Rectal smooth muscle tissue (tissue), 1 donor: Measurements from ENCODE around the gene OSBP2.
"Not testable (repeated sequence)": the region's sequence is repeated elsewhere in the genome, so short reads cannot be mapped to it uniquely, and the experiment has no call there.

Experiments
- H3K27ac ChIP-seq: one replicate; pipeline ENCODE4 v1.7.0; 2013; ENCODE audit warnings: low read depth, low read length, inconsistent platforms
- H3K27me3 ChIP-seq: one replicate; pipeline ENCODE4 v1.7.0; 2013; ENCODE audit warnings: low read length; ENCODE audit not compliant: control insufficient read depth, insufficient read depth
- H3K36me3 ChIP-seq: one replicate; pipeline ENCODE4 v1.7.0; 2013; ENCODE audit warnings: low read length; ENCODE audit not compliant: control insufficient read depth, insufficient read depth
- H3K4me1 ChIP-seq: one replicate; pipeline ENCODE4 v1.7.0; 2013; ENCODE audit warnings: low read length; ENCODE audit not compliant: control insufficient read depth, insufficient read depth
- H3K4me3 ChIP-seq: one replicate; pipeline ENCODE4 v1.7.0; 2013; ENCODE audit warnings: low read length
- H3K9ac ChIP-seq: one replicate; pipeline ENCODE4 v1.7.0; 2013; ENCODE audit warnings: low read length

OSBP2 gene

GRCh38 chr22:30753701-30754100 is 59.0 kb downstream of the OSBP2 start:
- Histone ChIP-seq H3K4me1 (no peaks in the 10 kb centered on the region), H3K36me3 (no peaks in the 10 kb centered on the region), H3K9ac (no peak overlapping the region), H3K27ac (no peak overlapping the region), H3K4me3 (no peak overlapping the region), H3K27me3 (no peaks in the 10 kb centered on the region)

DNA sequence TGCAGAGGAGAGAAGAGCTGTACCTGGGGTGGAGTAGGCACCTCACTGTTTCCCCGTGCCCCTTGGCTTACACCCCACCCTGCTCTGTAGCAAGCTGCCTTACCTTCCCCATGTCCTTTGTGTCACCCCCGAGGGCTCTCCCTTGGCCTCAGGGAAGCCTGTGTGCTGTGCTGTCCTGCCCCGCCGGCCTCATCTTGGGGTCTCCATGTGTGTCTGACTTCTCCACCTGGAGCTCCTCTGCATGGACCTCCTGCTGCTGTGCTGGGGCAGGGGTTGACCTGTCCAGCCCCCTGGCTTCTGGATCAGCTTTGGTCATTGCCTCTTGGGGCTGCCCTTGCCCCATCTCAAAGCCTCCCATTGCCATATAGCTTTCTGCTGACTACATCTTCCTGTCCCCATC is 59.8 kb downstream of the OSBP2 start:
- no peak overlapping the region for H3K4me3 ChIP-seq
- no peaks in the 10 kb centered on the region for H3K27me3 ChIP-seq
- no peaks in the 10 kb centered on the region for H3K36me3 ChIP-seq
- no peak overlapping the region for H3K27ac ChIP-seq
- no peak overlapping the region for H3K9ac ChIP-seq
- no peaks in the 10 kb centered on the region for H3K4me1 ChIP-seq

DNA sequence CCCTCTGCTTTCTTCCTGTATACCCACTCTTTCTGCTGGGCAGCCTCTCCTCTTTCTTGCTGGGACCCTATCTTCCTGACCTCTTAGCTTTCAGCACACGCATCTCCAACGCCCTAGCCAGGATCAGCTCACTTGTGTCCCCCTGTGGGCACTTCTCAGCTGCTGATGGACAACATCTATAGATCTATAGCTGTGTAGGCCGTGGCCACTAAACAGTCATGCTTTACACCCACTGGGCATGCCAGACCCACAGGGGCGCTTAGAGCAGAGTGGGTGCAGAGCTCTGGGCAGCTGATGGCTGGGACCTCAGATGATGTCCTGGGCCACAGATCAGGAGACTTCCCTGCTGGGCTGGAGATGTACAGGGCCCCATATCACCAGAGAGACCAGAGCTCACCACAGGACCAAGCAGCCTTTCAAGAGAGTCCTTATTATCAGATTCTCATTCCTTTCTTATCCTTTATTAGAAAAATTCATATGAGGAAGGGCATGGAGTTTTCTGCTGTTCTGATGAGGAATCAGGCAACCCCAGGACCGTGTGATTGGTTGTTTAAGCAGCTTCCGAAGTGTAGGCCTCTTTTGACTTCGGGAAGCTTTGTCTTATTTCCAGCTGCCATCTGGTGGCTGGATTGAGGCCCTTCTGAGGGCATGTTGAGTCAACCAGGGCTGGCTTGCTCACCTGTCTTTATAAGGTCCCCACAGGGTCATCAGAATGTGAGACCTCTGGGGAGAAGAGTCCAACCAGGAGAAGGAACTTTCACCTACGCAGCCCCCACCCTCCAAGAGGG is 60.5 kb downstream of the OSBP2 start:
- Histone ChIP-seq H3K27ac (no peak overlapping the region), H3K36me3 (no peaks in the 10 kb centered on the region), H3K9ac (no peak overlapping the region), H3K27me3 (no peaks in the 10 kb centered on the region), H3K4me3 (no peak overlapping the region), H3K4me1 (no peaks in the 10 kb centered on the region)

GRCh38 chr22:30755759-30756124 is 61.1 kb downstream of the OSBP2 start:
- Histone ChIP-seq H3K36me3 (no peaks in the 10 kb centered on the region), H3K9ac (no peak overlapping the region), H3K27ac (no peak overlapping the region)

GRCh38 chr22:30763815-30764673 is 69.4 kb downstream of the OSBP2 start:
- Histone ChIP-seq H3K27ac (no peak overlapping the region), H3K27me3 (no peaks in the 10 kb centered on the region), H3K4me1 (no peaks in the 10 kb centered on the region), H3K4me3 (no peak overlapping the region), H3K36me3 (no peaks in the 10 kb centered on the region), H3K9ac (no peak overlapping the region)

More at GRCh38 chr22:30755759-30756124, 61.1 kb downstream of the OSBP2 start:
- H3K4me3 ChIP-seq = no peak overlapping the region
- no peaks in the 10 kb centered on the region for H3K4me1 ChIP-seq
- no peaks in the 10 kb centered on the region for H3K27me3 ChIP-seq

- no peaks in the 10 kb centered on the region for H3K4me1 ChIP-seq
- H3K27ac ChIP-seq = no peak overlapping the region
- H3K36me3 ChIP-seq = no peaks in the 10 kb centered on the region
- H3K9ac ChIP-seq = no peak overlapping the region
- no peaks in the 10 kb centered on the region for H3K27me3 ChIP-seq
- no peak overlapping the region for H3K4me3 ChIP-seq
These were observed 73.0 kb downstream of the OSBP2 start for GRCh38 chr22:30767661-30768060.

DNA sequence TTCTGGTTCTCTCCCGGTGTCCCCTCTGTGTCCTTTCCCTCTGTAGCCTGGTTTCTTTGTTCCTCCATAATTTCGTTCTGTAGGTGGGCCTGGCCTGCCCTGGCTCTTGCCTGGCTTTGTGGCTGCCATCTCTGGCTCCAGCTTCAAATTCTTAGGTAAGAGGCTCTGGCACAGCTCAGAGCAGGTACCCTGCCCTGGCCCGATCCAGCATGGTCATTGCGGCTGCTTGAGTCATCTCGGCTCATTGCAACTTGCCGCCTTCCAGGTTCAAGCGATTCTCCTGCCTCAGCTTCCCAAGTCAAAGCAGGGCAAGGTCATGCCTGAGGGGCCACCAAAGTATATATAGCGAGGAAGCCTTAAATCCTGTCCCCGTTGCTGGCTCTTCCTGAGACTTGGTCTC is 76.0 kb downstream of the OSBP2 start:
- H3K36me3 ChIP-seq = no peaks in the 10 kb centered on the region
- H3K4me1 ChIP-seq = no peaks in the 10 kb centered on the region
- H3K27me3 ChIP-seq = no peaks in the 10 kb centered on the region

GRCh38 chr22:30773919-30774318 is 79.2 kb downstream of the OSBP2 start:
- Histone ChIP-seq H3K4me3 (no peak overlapping the region), H3K9ac (no peak overlapping the region), H3K4me1 (no peaks in the 10 kb centered on the region), H3K27ac (no peak overlapping the region), H3K27me3 (no peaks in the 10 kb centered on the region), H3K36me3 (no peaks in the 10 kb centered on the region)

More for the DNA sequence above, 76.0 kb downstream of the OSBP2 start:
- Histone ChIP-seq H3K4me3 (no peak overlapping the region), H3K9ac (no peak overlapping the region), H3K27ac (no peak overlapping the region)

GRCh38 chr22:30774566-30774965 is 79.9 kb downstream of the OSBP2 start:
- Histone ChIP-seq H3K4me1 (no peaks in the 10 kb centered on the region), H3K27ac (no peak overlapping the region), H3K36me3 (no peaks in the 10 kb centered on the region), H3K27me3 (no peaks in the 10 kb centered on the region), H3K4me3 (no peak overlapping the region), H3K9ac (no peak overlapping the region)

DNA sequence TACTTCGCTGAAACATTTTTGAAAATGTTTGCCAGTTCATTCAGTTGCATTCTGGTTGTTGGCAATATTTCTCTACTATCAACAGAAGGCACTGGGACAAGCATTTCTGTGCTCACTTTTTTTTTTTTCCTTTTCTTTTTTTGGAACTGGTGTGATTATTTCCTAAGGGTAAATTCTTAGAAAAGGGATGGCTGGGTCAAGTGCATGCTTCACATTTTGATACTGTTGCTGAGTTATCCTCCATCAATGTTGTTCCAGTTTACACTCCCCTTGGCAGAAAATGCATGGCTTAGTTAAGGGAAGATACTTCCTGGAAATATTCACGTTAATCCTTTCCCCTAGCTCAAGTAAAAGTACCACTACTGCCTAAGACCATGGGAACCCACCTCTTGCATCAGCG is 81.8 kb downstream of the OSBP2 start:
- Histone ChIP-seq H3K4me1 (no peaks in the 10 kb centered on the region), H3K9ac (no peak overlapping the region), H3K4me3 (no peak overlapping the region), H3K27ac (no peak overlapping the region), H3K36me3 (no peaks in the 10 kb centered on the region), H3K27me3 (no peaks in the 10 kb centered on the region)

DNA sequence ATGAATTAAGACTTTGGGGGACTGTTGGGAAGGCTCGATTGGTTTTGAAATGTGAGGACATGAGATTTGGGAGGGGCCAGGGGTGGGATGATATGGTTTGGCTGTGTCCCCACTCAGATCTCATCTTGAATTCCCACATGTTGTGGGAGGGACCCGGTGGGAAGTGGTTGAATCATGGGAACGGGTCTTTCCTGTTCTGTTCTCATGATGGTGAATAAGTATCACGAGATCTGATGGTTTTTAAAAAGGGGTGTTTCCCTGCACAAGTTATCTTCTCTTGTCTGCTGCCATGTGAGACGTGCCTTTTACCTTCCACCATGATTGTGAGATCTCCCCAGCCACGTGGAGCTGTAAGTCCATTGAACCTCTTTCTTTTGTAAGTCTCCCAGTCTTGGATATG is 82.5 kb downstream of the OSBP2 start:
- H3K4me3 ChIP-seq, H3K27ac ChIP-seq, H3K36me3 ChIP-seq, H3K9ac ChIP-seq, H3K4me1 ChIP-seq, H3K27me3 ChIP-seq: not testable (repeated sequence)

GRCh38 chr22:30777587-30777986 is 82.9 kb downstream of the OSBP2 start:
- no peak overlapping the region for H3K27ac ChIP-seq
- no peak overlapping the region for H3K4me3 ChIP-seq
- H3K36me3 ChIP-seq = no peaks in the 10 kb centered on the region
- no peaks in the 10 kb centered on the region for H3K4me1 ChIP-seq
- H3K27me3 ChIP-seq = no peaks in the 10 kb centered on the region
- H3K9ac ChIP-seq = no peak overlapping the region
